GM12892 (cell line): ENCODE data around the gene GIMAP4.

Source experiments
- POLR2A ChIP-seq: IDR thresholded peaks from 2 replicates; pipeline ENCODE4 v1.6.1; 2011; ENCODE audit warnings: low read depth, low read length, control low read depth
- POLR2AphosphoS5 ChIP-seq: IDR thresholded peaks from 2 replicates; pipeline ENCODE4 v1.6.1; 2011; ENCODE audit warnings: low read depth, low read length, control low read depth

- TF ChIP-seq POLR2A = no peak
- TF ChIP-seq POLR2AphosphoS5 = no peak
These were observed 43.0 kb downstream of the GIMAP4 start for GRCh38 chr7:150610233-150610632.
